Chondrocyte (in vitro differentiated cells): ENCODE results near the gene BTBD8. TPM values are rescaled to one million over a fixed set of nuclear protein-coding genes. Genes with fewer than 3 reads are reported as not detected.

Experiments
- DNase-seq: peaks from one replicate; pipeline ENCODE4 v3.0.0; 2021; ENCODE audit warnings: mixed read lengths, low spot score
- H3K27ac Mint-ChIP-seq: one replicate; pipeline ENCODE4 v1.8.0; 2021; ENCODE audit warnings: mild to moderate bottlenecking, moderate library complexity, mixed read lengths; ENCODE audit not compliant: unreplicated experiment
- H3K27me3 Mint-ChIP-seq: 2 replicates; pipeline ENCODE4 v1.8.0; 2021; ENCODE audit warnings: low read depth, mixed read lengths
- H3K36me3 Mint-ChIP-seq: 2 replicates; pipeline ENCODE4 v1.8.0; 2021; ENCODE audit warnings: low read depth, mixed read lengths
- H3K4me1 Mint-ChIP-seq: 2 replicates; pipeline ENCODE4 v1.8.0; 2021; ENCODE audit warnings: low read depth, mild to moderate bottlenecking, mixed read lengths
- H3K4me3 Mint-ChIP-seq: one replicate; pipeline ENCODE4 v1.8.0; 2021; ENCODE audit warnings: mild to moderate bottlenecking, moderate library complexity, mixed read lengths; ENCODE audit not compliant: unreplicated experiment
- H3K9me3 Mint-ChIP-seq: 2 replicates; pipeline ENCODE4 v1.8.0; 2021; ENCODE audit warnings: low read depth, mixed read lengths
- long read RNA-seq: library from polyadenylated mRNA; stranded (forward); transcript quantifications from one replicate; pipeline ENCODE4 v2.0.0, GENCODE V29; 2021
- total RNA-seq: library from RNA; stranded (reverse); gene quantifications from 3 replicates; pipeline ENCODE4 v1.2.1, GENCODE V29; 2021
- TF ChIP-seq, protein P1 (sequence below): fragments of 200-600 bp; sonication (generic); IDR thresholded peaks from 2 replicates; pipeline ENCODE4 v1.5.0; 2021; ENCODE audit warnings: antibody characterized with exemption, mild to moderate bottlenecking, moderate library complexity

Gene BTBD8
- total RNA-seq, result 2.3 to 2.6 TPM (median 2.5 TPM) in 3 replicates
- long read RNA-seq, partial matches to known transcripts, result 1 of 3 reads
- long read RNA-seq, other reads (novel, unspliced or antisense), result 2 of 3 reads

DNA sequence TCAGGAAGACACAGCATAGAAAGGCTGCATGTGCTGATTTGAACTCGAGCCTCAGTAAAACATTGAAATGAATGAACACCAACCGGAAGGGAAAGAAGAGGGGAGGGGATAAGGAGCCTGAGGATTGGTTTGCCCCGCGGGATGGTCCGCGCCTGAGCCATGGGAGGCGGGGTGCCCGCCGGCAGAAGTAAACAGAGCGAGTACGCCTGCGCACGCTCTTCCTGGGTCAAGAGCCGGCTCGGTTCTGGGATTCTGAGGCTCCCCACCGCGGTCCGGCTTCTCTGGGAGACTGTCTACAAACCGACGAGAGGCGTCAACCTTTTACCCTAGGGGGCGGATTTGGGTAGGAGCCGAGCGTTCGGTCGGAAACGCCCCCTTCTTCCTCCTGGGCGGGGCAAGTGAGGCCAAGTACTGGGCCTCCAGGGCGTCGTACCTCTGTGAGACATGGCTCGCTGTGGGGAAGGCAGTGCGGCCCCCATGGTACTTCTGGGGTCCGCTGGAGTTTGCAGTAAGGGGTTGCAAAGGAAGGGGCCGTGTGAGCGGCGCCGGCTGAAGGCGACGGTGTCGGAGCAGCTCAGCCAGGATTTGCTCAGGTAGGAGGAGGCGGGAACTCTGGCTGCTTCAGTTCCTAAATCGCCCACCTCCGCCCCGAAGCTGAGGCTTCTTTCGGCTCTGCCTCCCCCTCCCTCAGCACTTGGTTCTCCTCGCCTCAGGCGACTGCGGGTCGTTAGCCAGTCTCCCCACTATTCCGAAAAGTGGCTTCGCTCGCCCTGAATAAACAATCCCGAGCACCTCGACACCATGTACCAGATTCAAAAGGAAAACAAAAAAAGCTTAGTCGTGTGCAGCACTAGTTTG is at the start of gene BTBD8:
TSS of gene BTBD8 (plus strand) at position 218 of the 858 bp plus-strand sequence. CDS start at position 445, 227 bp downstream.
- TF ChIP-seq, protein P1, sequence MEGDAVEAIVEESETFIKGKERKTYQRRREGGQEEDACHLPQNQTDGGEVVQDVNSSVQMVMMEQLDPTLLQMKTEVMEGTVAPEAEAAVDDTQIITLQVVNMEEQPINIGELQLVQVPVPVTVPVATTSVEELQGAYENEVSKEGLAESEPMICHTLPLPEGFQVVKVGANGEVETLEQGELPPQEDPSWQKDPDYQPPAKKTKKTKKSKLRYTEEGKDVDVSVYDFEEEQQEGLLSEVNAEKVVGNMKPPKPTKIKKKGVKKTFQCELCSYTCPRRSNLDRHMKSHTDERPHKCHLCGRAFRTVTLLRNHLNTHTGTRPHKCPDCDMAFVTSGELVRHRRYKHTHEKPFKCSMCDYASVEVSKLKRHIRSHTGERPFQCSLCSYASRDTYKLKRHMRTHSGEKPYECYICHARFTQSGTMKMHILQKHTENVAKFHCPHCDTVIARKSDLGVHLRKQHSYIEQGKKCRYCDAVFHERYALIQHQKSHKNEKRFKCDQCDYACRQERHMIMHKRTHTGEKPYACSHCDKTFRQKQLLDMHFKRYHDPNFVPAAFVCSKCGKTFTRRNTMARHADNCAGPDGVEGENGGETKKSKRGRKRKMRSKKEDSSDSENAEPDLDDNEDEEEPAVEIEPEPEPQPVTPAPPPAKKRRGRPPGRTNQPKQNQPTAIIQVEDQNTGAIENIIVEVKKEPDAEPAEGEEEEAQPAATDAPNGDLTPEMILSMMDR, result peak; percentile 20
- Mint-ChIP-seq H3K27me3 (no peaks in the 10 kb centered on the region), H3K36me3 (peaks cover 9% of the 10 kb centered on the region), H3K27ac (peak within 1 kb of the TSS; percentile 81), H3K9me3 (peaks cover 20% of the 10 kb centered on the region), H3K4me1 (peaks cover 7% of the 10 kb centered on the region), H3K4me3 (peak within 1 kb of the TSS; percentile 95)
- DNase-seq, result no peak

DNA sequence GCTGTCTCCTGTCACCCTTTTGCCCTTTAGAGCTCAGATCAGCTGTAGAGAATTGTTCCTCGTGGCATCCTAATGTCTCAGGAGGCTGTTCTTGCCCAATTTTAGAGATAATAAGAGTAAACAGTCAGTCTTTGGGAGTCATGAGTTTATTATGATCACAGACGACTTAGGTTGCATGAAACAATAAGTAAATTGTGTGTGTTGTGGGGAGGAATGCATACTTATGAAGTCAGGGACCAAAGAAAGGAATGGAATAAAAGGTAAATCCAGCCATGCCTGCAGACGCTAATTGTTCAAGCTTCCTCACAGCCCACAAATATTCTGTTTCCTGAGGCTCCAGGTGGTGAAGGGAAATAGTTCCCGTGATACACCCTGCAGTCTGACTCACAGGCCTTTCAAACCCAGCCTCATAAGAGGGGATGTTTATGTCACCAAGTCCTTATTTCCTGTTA is 49.5 kb upstream of the BTBD8 start:
- no peak overlapping the region for H3K27ac Mint-ChIP-seq
- H3K9me3 Mint-ChIP-seq, result no peaks in the 10 kb centered on the region
- H3K36me3 Mint-ChIP-seq, result no peaks in the 10 kb centered on the region
- H3K27me3 Mint-ChIP-seq, result no peaks in the 10 kb centered on the region
- H3K4me1 Mint-ChIP-seq, result peaks cover 12% of the 10 kb centered on the region
- TF ChIP-seq, protein P1, result no peak
- DNase-seq, result no peak
- H3K4me3 Mint-ChIP-seq, result peak overlapping the region; percentile 65

DNA sequence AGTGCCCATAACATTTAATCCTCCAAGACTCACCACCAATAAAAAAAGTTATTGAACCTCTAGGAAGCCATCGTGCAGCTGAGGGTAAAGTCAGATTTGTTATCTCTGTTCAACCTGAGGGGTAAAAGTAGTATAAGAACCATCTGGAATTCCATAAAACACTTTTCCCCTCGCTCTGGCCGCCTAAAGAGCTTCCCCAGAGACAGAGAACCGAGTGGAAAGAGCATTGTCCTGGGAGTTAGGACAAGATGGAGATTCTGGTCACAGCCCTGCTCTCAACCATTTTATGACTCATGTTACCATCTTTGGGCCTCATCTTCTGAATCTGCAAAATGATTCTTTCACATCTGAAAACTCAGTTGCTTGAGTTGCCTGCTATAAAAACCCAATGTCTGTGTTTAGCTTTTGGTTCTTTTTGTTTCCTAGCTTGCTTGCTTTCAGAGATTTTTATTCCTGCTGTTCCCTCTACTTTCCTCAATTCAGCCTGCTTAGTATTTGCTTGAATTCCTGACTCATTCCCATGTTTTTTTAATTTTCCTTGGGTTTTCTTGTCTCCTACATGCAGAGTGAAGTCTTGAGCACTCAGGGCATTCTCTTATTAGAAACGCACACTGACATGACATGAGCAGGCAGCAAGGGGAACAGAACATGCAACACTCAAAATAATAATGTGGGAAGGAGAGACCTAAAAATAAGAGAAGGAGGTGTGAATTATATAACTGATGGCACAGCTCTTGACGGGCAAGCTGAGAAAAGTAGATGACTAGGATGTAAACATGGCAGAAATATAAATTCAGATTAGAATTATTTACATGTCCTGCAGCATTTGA is 48.6 kb upstream of the BTBD8 start:
- no peaks in the 10 kb centered on the region for H3K9me3 Mint-ChIP-seq
- H3K4me3 Mint-ChIP-seq, result no peak overlapping the region
- peaks cover 12% of the 10 kb centered on the region for H3K4me1 Mint-ChIP-seq
- no peaks in the 10 kb centered on the region for H3K27me3 Mint-ChIP-seq
- H3K27ac Mint-ChIP-seq, result no peak overlapping the region
- H3K36me3 Mint-ChIP-seq, result no peaks in the 10 kb centered on the region
- TF ChIP-seq, protein P1, result no peak
- no peak for DNase-seq

DNA sequence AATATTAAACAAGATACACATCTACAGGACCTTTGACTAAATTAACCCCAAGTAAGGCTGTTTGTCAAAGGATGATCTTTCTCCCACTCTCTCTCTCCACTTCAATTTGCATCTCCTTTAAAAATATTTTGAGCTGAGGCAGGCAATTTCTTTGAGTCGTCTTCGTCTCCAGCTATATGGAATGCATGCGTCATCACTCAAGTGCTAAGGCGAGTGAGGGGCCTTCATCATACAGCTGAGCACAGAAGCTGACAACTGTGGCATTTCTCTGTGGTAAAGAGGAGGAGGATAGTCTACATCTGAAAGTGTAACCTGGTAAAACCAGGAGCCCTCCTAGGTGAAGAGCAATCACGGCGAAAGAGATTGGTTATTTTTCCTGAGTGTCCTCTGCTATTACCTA is 42.7 kb upstream of the BTBD8 start:
- Mint-ChIP-seq H3K4me1 (peaks cover 6% of the 10 kb centered on the region), H3K9me3 (no peaks in the 10 kb centered on the region), H3K27ac (peak overlapping the region; percentile 46), H3K36me3 (no peaks in the 10 kb centered on the region), H3K4me3 (no peak overlapping the region), H3K27me3 (no peaks in the 10 kb centered on the region)
- no peak for DNase-seq
- TF ChIP-seq, protein P1, result no peak
